ENCODE results near the gene UTP11.

- TF ChIP-seq EZH2 (IDR thresholded peaks at IDR 0.05; ENCODE audit: insufficient read depth, poor library complexity, severe bottlenecking): no peak
- TF ChIP-seq EZH2phosphoT487 (IDR thresholded peaks at IDR 0.05; ENCODE audit: insufficient read depth, low read depth): no peak
Measured at GRCh38 chr1:38026592-38027200, 14.2 kb downstream of the UTP11 start.

Measured in GM23248 (cell line).